Measurements from ENCODE around the gene DCUN1D1. TPM values are rescaled to one million over a fixed set of nuclear protein-coding genes. Genes with fewer than 3 reads are reported as not detected.

DCUN1D1 gene
- total and polyA plus RNA-seq, 2 experiments from 2014 or later, result 29.5 to 53.5 TPM

- TF ChIP-seq, protein P1, sequence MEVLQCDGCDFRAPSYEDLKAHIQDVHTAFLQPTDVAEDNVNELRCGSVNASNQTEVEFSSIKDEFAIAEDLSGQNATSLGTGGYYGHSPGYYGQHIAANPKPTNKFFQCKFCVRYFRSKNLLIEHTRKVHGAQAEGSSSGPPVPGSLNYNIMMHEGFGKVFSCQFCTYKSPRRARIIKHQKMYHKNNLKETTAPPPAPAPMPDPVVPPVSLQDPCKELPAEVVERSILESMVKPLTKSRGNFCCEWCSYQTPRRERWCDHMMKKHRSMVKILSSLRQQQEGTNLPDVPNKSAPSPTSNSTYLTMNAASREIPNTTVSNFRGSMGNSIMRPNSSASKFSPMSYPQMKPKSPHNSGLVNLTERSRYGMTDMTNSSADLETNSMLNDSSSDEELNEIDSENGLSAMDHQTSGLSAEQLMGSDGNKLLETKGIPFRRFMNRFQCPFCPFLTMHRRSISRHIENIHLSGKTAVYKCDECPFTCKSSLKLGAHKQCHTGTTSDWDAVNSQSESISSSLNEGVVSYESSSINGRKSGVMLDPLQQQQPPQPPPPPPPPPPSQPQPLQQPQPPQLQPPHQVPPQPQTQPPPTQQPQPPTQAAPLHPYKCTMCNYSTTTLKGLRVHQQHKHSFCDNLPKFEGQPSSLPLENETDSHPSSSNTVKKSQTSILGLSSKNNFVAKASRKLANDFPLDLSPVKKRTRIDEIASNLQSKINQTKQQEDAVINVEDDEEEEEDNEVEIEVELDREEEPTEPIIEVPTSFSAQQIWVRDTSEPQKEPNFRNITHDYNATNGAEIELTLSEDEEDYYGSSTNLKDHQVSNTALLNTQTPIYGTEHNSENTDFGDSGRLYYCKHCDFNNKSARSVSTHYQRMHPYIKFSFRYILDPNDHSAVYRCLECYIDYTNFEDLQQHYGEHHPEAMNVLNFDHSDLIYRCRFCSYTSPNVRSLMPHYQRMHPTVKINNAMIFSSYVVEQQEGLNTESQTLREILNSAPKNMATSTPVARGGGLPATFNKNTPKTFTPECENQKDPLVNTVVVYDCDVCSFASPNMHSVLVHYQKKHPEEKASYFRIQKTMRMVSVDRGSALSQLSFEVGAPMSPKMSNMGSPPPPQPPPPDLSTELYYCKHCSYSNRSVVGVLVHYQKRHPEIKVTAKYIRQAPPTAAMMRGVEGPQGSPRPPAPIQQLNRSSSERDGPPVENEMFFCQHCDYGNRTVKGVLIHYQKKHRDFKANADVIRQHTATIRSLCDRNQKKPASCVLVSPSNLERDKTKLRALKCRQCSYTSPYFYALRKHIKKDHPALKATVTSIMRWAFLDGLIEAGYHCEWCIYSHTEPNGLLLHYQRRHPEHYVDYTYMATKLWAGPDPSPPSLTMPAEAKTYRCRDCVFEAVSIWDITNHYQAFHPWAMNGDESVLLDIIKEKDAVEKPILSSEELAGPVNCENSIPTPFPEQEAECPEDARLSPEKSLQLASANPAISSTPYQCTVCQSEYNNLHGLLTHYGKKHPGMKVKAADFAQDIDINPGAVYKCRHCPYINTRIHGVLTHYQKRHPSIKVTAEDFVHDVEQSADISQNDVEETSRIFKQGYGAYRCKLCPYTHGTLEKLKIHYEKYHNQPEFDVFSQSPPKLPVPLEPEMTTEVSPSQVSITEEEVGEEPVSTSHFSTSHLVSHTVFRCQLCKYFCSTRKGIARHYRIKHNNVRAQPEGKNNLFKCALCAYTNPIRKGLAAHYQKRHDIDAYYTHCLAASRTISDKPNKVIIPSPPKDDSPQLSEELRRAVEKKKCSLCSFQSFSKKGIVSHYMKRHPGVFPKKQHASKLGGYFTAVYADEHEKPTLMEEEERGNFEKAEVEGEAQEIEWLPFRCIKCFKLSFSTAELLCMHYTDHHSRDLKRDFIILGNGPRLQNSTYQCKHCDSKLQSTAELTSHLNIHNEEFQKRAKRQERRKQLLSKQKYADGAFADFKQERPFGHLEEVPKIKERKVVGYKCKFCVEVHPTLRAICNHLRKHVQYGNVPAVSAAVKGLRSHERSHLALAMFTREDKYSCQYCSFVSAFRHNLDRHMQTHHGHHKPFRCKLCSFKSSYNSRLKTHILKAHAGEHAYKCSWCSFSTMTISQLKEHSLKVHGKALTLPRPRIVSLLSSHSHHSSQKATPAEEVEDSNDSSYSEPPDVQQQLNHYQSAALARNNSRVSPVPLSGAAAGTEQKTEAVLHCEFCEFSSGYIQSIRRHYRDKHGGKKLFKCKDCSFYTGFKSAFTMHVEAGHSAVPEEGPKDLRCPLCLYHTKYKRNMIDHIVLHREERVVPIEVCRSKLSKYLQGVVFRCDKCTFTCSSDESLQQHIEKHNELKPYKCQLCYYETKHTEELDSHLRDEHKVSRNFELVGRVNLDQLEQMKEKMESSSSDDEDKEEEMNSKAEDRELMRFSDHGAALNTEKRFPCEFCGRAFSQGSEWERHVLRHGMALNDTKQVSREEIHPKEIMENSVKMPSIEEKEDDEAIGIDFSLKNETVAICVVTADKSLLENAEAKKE (CRISPR knock-in tag; IDR thresholded peaks at IDR 0.05), result no peak
- no peak for TF ChIP-seq POLR2AphosphoS5 (IDR thresholded peaks at IDR 0.05; ENCODE audit: low read depth)
Observed at GRCh38 chr3:182954553-182955235, 25.6 kb downstream of the DCUN1D1 start (continued).

DNA sequence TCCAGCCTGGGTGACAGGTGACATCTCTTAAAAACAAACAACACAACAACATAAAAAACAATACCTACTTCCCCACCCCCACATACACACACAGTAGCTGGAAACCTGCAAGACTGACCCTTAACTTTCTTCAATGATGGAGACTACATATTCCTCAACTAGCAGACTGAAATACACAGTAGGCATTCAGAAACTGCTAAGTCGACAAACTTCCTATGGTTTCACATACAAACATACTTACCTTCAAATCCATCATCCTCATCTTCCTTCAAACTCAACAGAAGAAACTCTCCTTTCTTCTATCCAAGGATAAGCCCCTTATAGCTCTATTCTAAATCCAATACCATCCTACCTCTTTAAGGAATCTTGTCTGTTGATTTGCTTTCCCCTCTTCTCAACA lies 30.6 kb downstream of the DCUN1D1 start:
- H3K9me3 Mint-ChIP-seq, result peaks cover 9% of the 10 kb centered on the region
- no peaks in the 10 kb centered on the region for H4K20me1 ChIP-seq (replicated peaks; ENCODE audit: insufficient read depth)
- H3K27ac ChIP-seq (ENCODE audit: low read depth), result no peak overlapping the region
- H3K79me2 ChIP-seq (replicated peaks; ENCODE audit: insufficient read depth), result peaks cover 9% of the 10 kb centered on the region; the same call in 1 of the 2 replicates
- peaks cover 5% of the 10 kb centered on the region for H3K27me3 Mint-ChIP-seq (ENCODE audit: insufficient read depth, low read depth, poor library complexity)
- H3K36me3 ChIP-seq (ENCODE audit: insufficient read depth), result peaks cover 11% of the 10 kb centered on the region
- H3K9me2 ChIP-seq (ENCODE audit: insufficient read depth), result no peaks in the 10 kb centered on the region
- no peak for ATAC-seq
- DNase-seq (ENCODE audit: low spot score), result no peak
- peaks cover 6% of the 10 kb centered on the region for H3K4me1 ChIP-seq (ENCODE audit: insufficient read depth)
- H3K27me3 ChIP-seq (ENCODE audit: insufficient read depth), result no peaks in the 10 kb centered on the region
- no peak overlapping the region for H2AFZ ChIP-seq
- H3K4me3 Mint-ChIP-seq, result no peak overlapping the region
- H3K4me3 ChIP-seq, result no peak overlapping the region
- peaks cover 8% of the 10 kb centered on the region; the same call in 1 of the 2 replicates for H3F3A ChIP-seq (replicated peaks; ENCODE audit: low read depth)
- H3K4me2 ChIP-seq, result no peak overlapping the region
- H3K27ac Mint-ChIP-seq, result no peak overlapping the region
- peaks cover 14% of the 10 kb centered on the region for H3K4me1 Mint-ChIP-seq
- peaks cover 64% of the 10 kb centered on the region for H3K36me3 Mint-ChIP-seq (ENCODE audit: low read depth)
- TF ChIP-seq NANOG (IDR thresholded peaks at IDR 0.05; ENCODE audit: borderline replicate concordance) (no peak), CREB1 (CRISPR knock-in tag; IDR thresholded peaks at IDR 0.05; ENCODE audit: low read depth) (no peak), EZH2phosphoT487 (IDR thresholded peaks at IDR 0.05; ENCODE audit: unreplicated experiment) (no peak), POLR2AphosphoS5 (IDR thresholded peaks at IDR 0.05; ENCODE audit: low read depth) (no peak), ZNF114 (CRISPR knock-in tag; IDR thresholded peaks at IDR 0.05) (no peak), EZH2 (IDR thresholded peaks at IDR 0.05; ENCODE audit: low read depth, unreplicated experiment) (no peak), STAT1 (IDR thresholded peaks at IDR 0.05; ENCODE audit: unreplicated experiment) (no peak), JUNB (IDR thresholded peaks at IDR 0.05; ENCODE audit: unreplicated experiment) (no peak)
- TF ChIP-seq, protein P2, sequence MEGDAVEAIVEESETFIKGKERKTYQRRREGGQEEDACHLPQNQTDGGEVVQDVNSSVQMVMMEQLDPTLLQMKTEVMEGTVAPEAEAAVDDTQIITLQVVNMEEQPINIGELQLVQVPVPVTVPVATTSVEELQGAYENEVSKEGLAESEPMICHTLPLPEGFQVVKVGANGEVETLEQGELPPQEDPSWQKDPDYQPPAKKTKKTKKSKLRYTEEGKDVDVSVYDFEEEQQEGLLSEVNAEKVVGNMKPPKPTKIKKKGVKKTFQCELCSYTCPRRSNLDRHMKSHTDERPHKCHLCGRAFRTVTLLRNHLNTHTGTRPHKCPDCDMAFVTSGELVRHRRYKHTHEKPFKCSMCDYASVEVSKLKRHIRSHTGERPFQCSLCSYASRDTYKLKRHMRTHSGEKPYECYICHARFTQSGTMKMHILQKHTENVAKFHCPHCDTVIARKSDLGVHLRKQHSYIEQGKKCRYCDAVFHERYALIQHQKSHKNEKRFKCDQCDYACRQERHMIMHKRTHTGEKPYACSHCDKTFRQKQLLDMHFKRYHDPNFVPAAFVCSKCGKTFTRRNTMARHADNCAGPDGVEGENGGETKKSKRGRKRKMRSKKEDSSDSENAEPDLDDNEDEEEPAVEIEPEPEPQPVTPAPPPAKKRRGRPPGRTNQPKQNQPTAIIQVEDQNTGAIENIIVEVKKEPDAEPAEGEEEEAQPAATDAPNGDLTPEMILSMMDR (conservative IDR thresholded peaks at IDR 0.05; ENCODE audit: low read depth in 2 of 2), result no peak
